Tibial nerve (tissue), 4 donors: ENCODE results near the gene FAM111A. TPM values are rescaled to one million over a fixed set of nuclear protein-coding genes. Genes with fewer than 3 reads are reported as not detected.
A peak's percentile ranks its signal among the peaks of the same experiment; 100 is the strongest.
"Not testable (repeated sequence)": the region's sequence is repeated elsewhere in the genome, so short reads cannot be mapped to it uniquely, and the experiment has no call there.

Experiments used
- DNase-seq, 2 donors: peaks; one replicate each; pipeline ENCODE4 v3.0.0-alpha.2; 2019; ENCODE audit warnings: low spot score in 2 of 2
- H3K27ac ChIP-seq, 4 donors: fragments of 200-600 bp; sonication (generic) in 3 of 4; one replicate each; pipeline ENCODE4 v1.5.1; 2017 to 2019; ENCODE audit warnings: mild to moderate bottlenecking in 1 of 4
- H3K27me3 ChIP-seq, 2 donors: fragments of 200-600 bp; sonication (generic) in 1 of 2; one replicate each; pipeline versions ENCODE4 v1.5.1 to v1.6.0; 2017 to 2019
- H3K36me3 ChIP-seq, 3 donors: fragments of 200-600 bp; sonication (generic); one replicate each; pipeline ENCODE4 v1.5.1; 2018 to 2019
- H3K4me1 ChIP-seq, 4 donors: fragments of 200-600 bp; sonication (generic) in 3 of 4; one replicate each; pipeline ENCODE4 v1.5.1; 2017 to 2019
- H3K4me3 ChIP-seq, 4 donors: fragments of 200-600 bp; sonication (generic) in 3 of 4; one replicate each; pipeline ENCODE4 v1.5.1; 2017 to 2019; ENCODE audit warnings: mild to moderate bottlenecking in 1 of 4, moderate library complexity in 1 of 4
- H3K9me3 ChIP-seq, 4 donors: fragments of 200-600 bp; sonication (generic) in 3 of 4; one replicate each; pipeline ENCODE4 v1.5.1; 2017 to 2019
- CTCF ChIP-seq, 5 experiments: fragments of 200-600 bp in 3 of 5; fragments of 450-650 bp in 2 of 5; sonication (generic) in 3 of 5; IDR thresholded peaks; one replicate each; pipeline ENCODE4 v1.5.1; 2016 to 2019; ENCODE audit warnings: antibody characterized with exemption in 5 of 5, mild to moderate bottlenecking in 3 of 5, moderate library complexity in 2 of 5
- EP300 ChIP-seq, 2 donors: sonication (generic); formaldehyde crosslinking; IDR thresholded peaks; one replicate each; pipeline ENCODE4 v1.6.1; 2017; ENCODE audit warnings: antibody characterized with exemption in 2 of 2, mild to moderate bottlenecking in 1 of 2
- POLR2A ChIP-seq, 2 donors: fragments of 450-650 bp; IDR thresholded peaks; one replicate each; pipeline ENCODE4 v1.6.1; 2017; ENCODE audit warnings: antibody characterized with exemption in 2 of 2, mild to moderate bottlenecking in 2 of 2, moderate library complexity in 2 of 2
- WGBS, 2 donors: methylation state at CpG; one replicate each; pipeline ENCODE4 v1.1.5; 2018; 5-methylcytosine and 5-hydroxymethylcytosine counted together
- total RNA-seq, 4 donors: library from RNA; depleted of rRNA; stranded (reverse); fragments of >200 nt; gene quantifications; one replicate each; pipeline ENCODE4 v1.1.0, GENCODE V29; 2016

Gene FAM111A
- total RNA-seq, result 10 to 100 TPM; 24.3 to 76.9 (median 40.3) TPM

DNA sequence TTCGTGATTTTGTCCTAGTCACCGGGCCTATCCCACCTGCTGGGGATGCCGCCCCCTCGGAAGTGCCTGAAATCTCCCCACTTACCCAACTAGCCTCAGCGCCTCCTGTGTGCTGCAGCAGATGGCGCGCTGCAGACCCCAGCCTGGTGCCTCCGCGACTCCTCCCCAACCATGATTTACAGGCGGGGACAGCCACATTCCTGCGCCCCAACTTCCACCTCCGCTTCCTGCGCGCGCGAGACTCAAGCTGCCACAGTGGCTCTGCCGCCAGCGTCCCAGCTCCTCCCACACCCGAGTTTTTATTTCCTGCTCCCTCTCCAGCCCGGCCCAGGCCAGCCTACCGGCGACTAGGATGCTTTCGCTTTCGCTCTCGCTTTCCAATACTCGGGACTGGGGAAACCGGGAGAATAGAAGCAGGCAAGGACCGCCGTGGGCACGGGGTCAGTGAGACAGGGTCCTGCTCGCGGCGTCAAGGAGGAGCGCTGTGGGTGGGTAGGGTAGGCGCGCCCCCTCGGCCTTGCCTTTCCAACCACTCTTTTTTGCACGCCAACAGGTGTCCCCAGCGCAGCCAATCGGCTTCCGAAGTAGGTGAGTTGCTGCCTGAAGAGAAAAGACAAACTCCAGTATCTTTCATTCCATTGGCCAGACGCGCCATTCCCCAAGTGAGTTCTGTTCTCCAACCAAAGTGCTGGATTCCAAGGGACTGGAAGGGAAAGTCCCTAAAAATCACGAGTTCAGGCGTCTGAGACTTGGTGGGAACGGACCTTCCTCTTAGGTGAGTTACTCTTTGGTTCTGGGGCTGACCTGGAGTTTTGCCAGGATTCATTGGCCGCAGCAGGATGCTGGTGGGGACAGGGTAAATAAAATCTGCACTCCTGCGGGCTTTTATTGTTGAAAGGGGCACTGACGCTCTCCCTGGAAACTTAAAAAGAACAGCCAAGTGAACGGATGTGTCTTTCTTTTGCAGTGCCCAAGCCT is at the start of gene FAM111A:
Gene FAM111A (plus strand): TSS at position 327 of the 978 bp plus-strand sequence. CDS start 6,017 bp downstream, outside the sequence.
- H3K4me1 ChIP-seq, result peaks cover 0 to 45% (median 12%) of the 10 kb centered on the region in 4 donors
- WGBS, 2 donors, result 0% methylated on average over 47 to 50 of the region's 50 CpGs
- peak within 1 kb of the TSS; percentile 88 to 98 (median 92) for H3K27ac ChIP-seq
- peak within 1 kb of the TSS; percentile 66 to 86 (median 77) for H3K4me3 ChIP-seq
- H3K9me3 ChIP-seq, result no peaks in the 10 kb centered on the region
- DNase-seq, result peak; percentile 69 to 77
- TF ChIP-seq EP300 (IDR thresholded peaks at IDR 0.05) (peak in 1 of 2 donors; percentile 88), POLR2A (IDR thresholded peaks at IDR 0.05) (peak; percentile 17 to 53), CTCF (IDR thresholded peaks at IDR 0.05) (peak in 2 of 5 experiments; percentile 15 to 42)
- no peaks in the 10 kb centered on the region for H3K27me3 ChIP-seq
- H3K36me3 ChIP-seq, result peaks cover 0 to 5% (median 0%) of the 10 kb centered on the region in 3 donors

DNA sequence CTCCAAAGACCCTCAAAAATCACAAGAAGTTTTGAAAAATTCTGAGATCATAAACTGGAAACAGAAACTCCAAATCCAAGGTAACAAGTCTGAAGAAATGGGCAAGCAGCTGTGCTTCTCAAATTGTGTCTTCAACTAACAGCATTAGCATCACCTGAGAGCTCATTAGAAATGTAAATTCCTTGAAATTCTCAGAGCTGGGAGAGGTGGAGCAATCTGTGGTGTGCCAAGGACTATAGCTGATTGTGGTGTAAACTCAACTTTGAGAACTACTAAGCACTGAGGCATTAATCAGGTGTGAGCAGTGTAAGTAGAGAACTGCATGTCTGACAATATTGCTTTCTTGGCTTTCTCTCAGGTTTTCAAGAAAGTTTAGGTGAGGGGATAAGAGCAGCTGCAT is 49.1 kb upstream of the FAM111A start:
- H3K27me3 ChIP-seq, DNase-seq: not testable (repeated sequence)

DNA sequence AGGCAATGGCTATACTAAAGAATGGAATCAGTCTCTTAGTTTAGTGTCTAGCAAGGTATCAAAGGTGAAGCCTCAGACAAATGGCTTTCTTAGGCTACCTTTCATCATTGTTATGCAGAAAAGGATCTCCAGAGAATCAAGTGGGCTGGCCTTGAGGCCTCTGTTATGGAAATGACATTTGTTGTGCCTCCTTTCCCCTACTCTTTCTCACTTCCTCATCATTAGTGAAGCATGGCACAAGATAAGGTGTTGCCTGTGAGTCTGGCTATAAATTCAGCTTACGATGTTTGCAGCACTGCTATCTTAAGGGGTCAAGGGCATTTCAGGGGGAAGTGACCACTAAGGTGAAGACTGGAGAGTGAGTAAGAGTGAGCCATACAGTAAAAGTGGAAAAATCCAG is 47.4 kb upstream of the FAM111A start:
- not testable (repeated sequence) for H3K27ac ChIP-seq, H3K36me3 ChIP-seq, H3K4me1 ChIP-seq, H3K4me3 ChIP-seq, DNase-seq, H3K9me3 ChIP-seq, H3K27me3 ChIP-seq
- 52 to 57% methylated on average over 1 of the region's 1 CpG for WGBS, 2 donors

More for the DNA sequence above, 49.1 kb upstream of the FAM111A start:
- H3K4me3 ChIP-seq, H3K36me3 ChIP-seq, H3K9me3 ChIP-seq, H3K27ac ChIP-seq, H3K4me1 ChIP-seq: not testable (repeated sequence)

- not testable (repeated sequence) for H3K9me3 ChIP-seq, H3K27me3 ChIP-seq, H3K36me3 ChIP-seq, H3K27ac ChIP-seq, H3K4me1 ChIP-seq, DNase-seq, H3K4me3 ChIP-seq
- WGBS, 2 donors, result 75 to 88% methylated on average over 5 of the region's 5 CpGs
Measured at GRCh38 chr11:59095972-59096575, 46.6 kb upstream of the FAM111A start.

DNA sequence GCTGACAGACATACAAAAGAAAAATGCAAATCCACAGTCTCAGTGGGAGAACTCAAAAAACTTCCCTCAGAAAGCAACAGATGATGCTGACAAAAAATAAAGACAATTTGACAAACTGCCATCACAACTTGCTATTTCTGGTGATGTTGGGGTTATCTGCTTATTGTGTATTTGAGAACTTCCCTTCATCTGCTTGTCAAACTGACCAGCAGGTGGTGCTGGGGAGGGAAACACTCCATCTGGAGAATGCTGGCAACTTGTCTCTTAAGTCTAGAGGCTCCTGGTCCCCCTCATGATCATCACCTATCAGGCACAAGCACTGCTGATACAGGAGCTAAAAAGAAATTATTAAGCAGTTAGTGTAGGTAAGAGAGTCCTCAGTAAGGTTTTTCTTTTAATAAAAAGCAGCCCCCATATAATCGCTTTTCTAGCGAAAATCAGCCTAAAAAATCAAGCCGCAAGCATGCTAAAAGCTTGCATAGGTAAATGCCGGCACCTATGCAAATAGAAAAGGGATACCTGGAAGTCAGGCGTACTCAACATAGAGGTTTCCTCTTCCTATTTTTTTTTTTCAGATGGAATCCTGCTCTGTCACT is 45.4 kb upstream of the FAM111A start:
- no peaks in the 10 kb centered on the region for H3K36me3 ChIP-seq
- peak; percentile 33 to 77 for DNase-seq
- peaks cover 0 to 8% (median 3%) of the 10 kb centered on the region in 4 donors for H3K4me1 ChIP-seq
- no peaks in the 10 kb centered on the region for H3K27me3 ChIP-seq
- H3K27ac ChIP-seq, result no peak overlapping the region
- no peak overlapping the region for H3K4me3 ChIP-seq
- WGBS, 2 donors, result 92 to 94% methylated on average over 5 of the region's 5 CpGs
- no peaks in the 10 kb centered on the region for H3K9me3 ChIP-seq
- TF ChIP-seq EP300 (IDR thresholded peaks at IDR 0.05) (no peak), CTCF (IDR thresholded peaks at IDR 0.05) (peak; percentile 49 to 67 (median 52))

GRCh38 chr11:59097938-59098337 is 44.7 kb upstream of the FAM111A start:
- not testable (repeated sequence) for H3K27ac ChIP-seq, H3K9me3 ChIP-seq
- 82 to 89% methylated on average over 8 of the region's 8 CpGs for WGBS, 2 donors

More at GRCh38 chr11:59097938-59098337, 44.7 kb upstream of the FAM111A start:
- peaks cover 0 to 11% (median 4%) of the 10 kb centered on the region in 4 donors for H3K4me1 ChIP-seq
- not testable (repeated sequence) for H3K36me3 ChIP-seq, DNase-seq, H3K27me3 ChIP-seq, H3K4me3 ChIP-seq
